COR-L47 (cell line): ENCODE data around the gene PPP1R9B.

Source experiments
- DNase-seq: peaks from one replicate; lab custom pipeline; 2025; lab: John Stamatoyannopoulos, UW

The PPP1R9B gene

DNA sequence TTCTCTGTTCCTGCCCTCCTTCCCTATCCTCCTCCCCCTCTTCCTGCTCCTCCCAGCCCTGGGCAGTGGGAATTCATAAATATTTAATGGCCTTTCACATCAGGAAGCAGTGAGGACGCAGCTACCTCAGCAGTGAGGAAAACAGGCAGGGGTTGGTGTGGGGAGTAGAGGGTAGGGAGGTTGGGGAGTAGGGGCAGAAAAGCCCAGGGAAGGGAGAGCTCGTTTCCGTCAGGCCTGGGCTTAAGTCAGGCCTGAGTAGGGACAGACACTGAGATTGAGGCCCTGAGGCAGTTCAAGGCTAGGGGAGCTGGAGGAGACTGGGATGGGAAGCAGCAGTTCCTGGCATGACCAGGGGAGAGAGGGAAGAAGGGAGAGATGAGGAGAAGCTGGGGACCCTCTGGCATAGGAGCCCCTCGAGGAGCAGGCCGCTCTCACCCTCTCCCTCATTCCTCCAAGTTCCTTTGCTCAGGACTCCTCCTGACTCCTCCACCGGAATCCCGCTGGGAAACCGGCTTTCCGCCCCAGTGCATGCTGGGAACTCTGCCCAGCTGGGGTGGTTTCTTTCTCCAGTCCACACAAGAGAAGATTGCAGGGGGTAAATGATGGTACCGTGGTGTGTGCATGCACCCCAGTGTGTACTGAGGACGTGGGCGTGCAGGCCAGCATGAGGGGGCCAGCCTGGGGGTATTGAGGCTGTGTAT is 26.7 kb downstream of the PPP1R9B start:
- peak; percentile 88 for DNase-seq

DNA sequence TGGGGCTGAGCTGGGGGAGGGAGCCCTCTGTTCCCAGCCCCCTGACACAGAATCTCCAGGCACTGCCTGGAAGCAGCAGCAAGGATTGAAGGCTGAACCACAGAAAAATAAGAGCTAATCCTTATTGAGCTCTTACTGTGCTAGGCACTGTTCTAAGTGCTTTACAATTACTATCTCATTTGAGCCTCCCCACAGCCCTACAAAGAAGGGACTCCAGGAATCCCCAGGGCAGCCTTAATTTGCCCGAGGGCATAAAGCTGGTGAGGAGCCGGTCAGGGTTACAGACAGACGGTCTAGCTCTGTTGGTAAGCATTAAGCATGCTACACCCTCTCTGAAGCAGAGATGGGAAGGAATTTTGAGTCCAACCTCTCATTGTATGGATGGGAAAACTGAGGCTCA is 27.5 kb downstream of the PPP1R9B start:
- no peak for DNase-seq

DNA sequence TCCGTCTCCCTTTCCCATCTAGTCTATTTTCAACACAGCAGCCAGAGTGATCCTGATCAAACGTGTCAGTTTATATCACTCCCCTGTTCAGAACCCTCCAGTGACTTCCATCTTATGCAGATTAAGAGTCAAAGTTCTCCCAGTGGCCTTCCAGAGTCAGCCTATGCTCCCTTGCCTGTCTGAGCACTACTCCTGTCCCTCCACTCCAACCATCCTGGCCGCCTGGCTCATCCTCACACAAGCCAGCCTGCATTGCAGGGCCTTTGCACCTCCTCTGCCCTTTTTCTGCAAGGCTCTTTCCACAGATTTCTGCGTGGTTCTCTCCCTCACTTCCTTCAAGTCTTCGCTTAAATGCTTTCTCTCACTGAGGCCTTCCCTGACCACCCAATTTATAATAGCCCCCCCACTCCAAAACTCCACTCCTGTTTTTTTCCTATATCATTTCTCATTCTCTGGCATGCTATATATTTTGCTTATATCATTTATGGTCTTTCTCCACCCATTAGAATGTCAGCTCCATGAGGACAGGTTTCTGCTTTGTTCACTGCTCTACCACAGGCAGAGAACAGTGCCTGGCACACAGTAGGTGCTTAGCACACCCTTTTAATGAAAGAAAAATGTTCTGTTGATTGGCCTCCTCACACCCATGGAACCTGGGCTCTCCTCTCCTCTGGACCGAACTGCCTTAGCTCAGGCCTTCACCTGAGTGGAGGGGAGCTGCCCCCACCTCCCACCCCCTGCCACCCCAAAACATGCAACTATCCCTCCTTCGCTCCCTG is 29.8 kb downstream of the PPP1R9B start:
- DNase-seq: no peak

DNA sequence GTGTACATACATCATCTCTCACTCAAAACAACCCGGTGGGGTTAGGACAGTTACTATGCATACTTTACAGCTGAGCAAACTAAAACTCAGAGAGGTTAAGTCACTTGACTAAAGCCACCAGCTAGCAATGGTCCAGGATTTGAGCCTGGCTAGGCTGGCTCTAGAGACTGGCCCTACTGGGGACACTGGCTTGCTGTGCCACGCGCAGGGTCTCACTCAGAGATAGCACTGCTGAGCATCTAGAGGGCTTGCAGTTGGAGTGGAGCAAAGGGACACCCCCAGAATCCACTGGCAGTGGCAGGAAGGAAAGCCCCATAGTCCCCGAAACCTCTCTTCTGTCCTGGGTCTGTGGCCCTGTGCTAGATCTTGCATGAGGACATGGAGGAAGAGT is 31.7 kb downstream of the PPP1R9B start:
- DNase-seq: no peak

DNA sequence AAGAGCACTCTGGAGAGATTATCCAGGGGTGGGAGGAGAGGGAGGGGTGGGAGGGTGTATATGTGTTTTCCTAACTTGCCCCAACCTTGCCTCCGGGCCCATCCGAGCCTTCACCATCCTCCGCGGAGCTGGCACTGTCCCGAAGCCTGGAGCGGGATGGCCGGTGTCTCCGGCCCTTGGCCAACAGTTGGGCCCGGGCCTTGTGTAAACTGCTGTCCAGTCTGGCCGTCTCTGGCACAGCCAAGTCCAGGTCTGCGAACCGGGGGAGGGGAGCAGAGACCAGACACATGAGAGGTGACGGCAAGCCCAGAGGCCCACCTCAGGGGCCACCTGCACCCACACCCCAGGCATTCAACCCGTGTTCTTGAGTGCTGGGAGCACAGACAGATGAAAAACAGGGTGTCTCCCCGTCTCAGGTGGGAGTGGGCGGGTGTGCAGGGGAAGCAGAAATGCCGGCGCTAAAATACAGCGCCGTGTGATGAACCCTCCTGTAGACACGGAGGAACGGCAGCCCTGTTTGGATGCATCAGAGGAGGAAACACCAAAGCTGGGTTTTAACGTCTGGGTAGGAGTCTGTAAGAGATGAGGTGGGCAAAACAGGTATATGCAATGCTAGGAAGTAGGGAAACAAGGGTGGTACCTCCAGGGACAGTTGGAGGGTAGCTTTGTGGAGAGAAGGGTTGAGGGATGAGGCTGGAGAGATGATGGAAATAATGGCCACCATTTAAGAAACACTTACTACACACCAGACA is 32.2 kb downstream of the PPP1R9B start:
- no peak for DNase-seq

DNA sequence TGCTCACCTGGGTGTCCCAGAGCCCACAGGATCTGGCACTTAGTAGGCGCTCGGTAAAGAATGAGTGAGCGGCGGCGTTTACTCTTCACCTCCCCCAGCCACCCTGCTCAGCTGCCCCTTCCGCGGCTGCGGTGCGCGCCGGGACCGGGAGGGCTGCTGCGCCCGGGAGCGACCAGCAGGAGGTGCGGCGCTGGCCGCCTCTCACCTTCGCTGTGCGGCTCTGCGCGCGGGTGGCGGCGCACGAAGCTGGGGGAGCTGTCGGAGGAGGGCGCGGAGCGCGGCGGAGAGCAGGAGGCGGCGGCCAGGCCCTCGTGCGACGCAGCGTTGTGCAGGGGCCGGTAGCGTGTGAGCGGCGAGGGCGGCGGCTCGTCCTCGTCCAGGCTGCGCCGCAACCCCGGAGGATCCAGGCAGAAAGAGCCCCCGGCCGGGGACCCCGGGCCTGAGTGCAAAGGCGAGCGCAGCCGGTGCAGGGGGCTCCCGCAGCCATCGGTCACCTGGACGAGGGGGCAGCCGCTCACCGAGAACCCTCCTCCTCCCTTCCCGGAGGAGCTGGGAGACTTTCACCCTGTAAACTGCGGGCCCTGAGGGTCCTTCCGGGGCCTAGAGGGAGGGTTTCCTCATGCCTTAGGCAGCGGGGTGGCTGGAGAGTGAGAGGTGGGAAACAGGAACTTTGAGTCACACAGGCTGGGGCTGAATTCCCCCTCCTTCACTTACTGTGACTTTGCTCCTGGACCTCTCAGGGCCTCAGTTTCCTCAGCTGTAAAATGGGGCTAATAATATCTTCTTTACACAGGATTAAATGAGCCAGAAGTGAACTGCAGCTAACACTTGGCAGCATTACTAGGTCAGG is 33.0 kb downstream of the PPP1R9B start:
- no peak for DNase-seq

DNA sequence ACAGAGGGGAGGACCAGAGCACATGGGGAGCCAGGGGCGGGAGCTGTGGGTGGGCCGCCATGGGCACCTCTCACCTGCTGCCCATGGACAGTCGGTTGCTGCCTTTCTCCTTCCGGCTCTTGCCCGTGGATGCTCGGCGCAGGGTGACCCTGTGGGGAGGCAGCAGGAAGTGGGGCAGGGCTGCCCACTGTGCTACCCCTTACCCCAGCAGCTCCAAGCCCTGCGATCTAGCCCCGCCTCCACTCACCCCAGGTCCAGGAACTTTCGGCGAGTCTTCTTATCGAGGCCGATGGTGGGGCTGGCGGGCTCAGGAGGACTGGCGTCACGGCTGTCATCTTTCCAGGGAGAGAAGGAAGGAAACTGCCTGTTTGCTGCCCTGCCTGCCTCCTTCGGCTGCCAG is 34.7 kb downstream of the PPP1R9B start:
- no peak for DNase-seq

DNA sequence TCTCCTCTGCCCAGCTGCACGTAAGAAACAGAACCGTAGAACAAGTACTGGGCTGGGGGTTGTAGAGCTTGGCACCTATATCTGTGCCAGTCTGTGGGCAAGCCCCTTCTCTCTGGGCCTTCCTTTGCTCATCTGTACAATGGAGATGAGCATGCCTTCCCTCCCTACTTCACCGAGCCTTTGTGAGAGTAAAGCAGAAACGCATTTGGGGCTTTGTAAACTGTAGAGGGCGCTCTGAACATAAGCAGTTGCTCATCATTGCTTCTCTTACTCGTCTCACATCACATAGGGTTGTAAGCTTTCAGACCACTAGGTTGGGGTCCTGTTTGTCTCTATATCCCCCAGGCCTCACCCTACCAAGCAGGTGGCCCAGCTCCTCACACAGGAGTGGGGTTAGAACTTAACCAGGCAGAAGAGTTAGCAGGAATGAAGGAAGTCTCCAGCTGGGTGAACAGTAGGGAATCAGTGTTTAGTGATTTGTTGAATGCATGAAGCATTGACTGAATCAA is 35.6 kb downstream of the PPP1R9B start:
- DNase-seq: peak; percentile 65

DNA sequence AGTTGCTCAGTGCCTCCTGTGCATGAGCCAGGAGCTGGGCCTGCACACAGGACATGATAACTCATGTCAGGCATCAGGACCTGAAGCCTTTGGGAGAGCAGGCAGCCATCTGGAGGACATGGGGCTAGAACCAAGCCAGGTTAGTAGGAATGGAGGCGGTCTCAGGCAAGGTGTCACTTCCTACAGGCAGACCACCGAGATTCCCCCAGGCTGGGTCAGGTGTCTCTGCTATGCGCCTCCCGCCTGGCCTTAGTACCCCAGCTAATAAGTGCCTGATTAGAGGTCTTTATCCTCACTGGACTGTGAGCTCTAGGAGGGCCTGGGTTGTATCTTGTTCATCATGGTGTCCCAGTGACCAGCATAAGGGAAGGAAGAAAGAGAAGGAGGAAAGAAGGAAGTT is 36.1 kb downstream of the PPP1R9B start:
- DNase-seq: no peak

DNA sequence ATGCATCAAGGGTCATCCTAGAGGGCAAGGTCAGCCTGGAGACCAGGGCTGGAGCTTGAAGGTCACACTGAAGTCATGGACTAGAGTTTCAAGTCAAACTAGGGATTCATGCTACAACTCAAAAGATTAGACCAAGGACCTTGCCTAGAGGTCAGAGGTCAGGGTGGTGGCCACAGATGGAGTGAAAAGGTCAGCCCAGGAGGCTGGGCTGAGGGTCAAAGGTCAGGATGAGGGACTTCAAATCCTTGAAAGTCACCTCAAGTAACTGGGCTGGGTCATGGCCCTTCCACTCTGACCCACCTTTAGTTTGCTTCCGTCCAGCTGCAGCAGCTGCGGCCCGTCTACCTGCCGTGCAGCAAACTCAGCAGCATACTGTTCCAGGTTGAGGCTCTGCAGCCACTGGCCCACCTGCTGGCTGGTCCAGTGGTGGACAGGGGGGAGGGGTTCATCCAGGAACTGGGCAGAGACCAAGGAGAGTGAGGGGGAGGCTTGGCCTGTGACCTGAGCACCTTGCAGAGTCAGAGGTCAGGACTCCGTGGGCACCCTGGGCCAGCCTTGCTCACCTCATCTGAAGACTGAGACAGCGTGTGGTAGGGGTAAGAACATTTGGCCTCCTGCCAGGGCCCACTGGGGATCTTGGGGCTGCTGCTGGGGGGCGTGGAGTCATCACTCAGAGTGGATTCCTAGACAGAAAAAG is 36.7 kb downstream of the PPP1R9B start:
- DNase-seq: no peak

DNA sequence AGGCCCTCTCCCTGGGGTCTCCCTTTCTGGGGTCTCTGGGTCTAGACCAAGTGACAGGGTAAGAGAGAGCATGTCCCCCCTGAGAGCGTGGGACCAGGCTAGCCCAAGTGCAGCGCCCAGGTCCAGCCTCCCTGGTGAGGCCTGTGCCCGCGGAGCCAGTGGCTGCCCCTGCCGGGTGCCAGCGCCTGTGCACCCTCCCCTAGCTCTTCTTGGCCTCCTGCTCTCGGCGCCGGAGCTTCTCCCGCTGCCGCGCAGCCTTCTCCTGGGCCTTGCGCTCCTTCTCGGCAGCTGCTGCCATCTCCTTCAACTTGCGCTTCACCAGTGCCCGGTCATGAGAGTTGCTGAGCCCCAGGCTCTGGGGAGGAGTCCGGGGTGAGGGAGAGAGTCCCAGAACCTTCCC is 37.8 kb downstream of the PPP1R9B start:
- no peak for DNase-seq

DNA sequence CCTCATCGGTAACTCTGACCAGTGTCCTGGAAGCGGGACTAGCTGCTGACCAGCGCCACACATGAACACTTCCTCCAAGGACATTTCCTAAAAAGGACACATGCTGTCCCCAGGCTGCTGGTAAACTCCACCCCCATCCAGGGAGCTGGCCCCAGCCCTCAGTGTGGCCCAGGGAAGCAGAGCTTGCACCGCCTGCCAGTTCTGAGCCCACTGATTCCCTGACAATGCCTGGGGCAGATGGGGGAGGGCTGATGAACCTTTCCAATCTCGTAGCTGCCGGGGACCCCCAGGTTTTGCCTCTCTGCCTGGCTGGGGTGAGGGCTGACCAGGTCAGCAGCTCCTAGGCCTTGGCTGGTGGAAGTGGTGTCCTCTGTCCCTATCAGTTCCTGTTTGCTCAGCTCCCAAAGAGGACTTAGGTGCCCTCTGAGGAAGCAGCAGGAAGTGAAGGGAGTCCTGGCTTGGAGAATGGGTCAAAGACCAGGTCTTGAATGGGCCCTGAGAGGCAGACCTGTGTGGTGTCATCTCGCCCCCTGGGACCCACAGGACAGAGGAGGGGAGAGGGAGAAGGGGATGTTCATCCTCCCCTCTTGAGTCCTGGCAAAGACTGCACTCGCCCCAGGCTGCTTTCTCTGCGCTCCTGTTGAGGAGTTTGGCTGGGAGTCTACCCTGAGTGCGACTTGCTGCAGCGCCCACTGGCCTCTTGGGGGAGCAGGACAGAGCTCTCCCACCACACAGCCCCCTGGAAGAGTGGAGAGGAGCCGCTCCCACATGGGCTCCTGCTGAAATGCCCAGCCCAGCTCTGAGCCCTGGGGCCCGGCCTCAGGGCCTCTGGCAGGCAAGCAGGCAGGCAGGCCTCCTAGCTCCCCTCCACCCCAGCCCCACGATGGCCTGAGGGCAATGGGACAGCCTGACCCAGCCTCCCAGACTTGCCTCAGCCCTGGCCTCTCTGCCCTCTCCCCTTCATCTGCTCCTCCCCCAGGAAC is 38.5 kb downstream of the PPP1R9B start:
- no peak for DNase-seq

DNA sequence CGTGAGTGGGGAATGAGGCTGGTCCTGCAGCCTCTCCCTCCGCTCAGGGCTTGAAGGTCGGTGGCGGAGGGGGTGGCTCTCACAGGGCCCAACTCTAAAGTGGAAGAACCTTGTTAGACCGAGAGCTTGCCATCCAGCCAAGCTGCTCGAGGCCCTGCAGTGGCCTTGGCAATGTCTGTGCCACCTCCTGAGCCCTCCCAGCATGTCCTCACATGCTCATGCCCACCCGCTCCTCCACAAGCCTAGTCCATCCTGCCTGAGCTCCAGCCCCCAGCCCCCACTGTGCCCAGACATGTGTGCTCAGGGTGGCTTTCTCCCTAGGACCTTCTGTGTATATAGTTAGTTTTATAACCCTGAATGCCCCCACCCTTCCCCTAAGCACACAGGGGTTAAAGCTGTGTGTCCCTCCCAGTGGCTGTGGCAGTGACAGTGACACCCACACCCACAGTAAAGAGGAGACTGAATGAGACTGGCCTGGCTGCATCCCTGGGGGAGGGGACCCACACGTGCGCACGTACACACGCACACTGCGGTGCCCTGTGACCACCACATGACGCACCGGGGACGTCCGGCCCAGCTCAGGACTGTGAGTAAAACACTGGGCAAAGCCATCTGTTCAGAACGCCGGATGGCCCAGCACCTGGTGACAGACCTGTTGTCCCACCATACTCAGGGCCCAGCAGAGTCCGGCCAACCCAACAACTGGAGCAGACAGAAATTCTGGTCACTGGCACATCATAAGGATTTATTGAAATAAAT is 39.7 kb downstream of the PPP1R9B start:
- DNase-seq: no peak

DNA sequence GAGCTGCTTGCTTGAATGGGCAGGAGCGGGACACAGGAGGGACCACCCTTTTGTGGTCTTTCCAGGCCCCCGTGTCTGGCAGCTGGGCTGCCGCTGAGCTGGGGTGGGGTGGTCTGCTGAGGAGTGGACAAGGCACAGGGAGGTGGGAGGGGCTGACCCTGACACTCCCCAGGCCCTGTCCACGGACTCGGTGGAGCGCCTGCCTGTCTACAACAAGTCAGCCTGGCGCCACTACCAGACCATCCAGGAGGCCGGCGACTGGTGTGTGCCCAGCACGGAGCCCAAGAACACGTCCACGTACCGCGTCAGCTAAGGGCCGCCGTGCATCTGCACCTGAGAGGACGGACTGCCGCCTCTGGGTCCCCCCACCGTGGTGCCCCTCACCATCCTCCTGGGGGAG is 40.7 kb downstream of the PPP1R9B start:
- no peak for DNase-seq

DNA sequence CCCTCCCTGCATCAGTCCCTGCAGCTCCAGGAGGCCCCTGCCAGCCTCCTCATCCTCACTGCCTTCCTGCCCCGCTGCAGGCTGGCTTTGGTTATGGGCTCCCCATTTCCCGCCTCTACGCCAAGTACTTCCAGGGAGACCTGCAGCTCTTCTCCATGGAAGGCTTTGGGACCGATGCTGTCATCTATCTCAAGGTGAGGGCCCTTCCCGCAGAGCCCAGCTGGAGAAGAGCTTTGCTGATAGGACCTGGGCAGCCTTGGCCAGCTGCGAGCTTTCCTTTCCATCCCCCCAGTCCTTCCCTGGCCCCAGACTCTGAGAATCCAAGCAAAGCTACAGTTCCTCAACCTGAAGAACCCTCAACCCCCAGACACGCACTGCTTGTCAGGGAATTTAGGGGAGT is 41.3 kb downstream of the PPP1R9B start:
- no peak for DNase-seq

DNA sequence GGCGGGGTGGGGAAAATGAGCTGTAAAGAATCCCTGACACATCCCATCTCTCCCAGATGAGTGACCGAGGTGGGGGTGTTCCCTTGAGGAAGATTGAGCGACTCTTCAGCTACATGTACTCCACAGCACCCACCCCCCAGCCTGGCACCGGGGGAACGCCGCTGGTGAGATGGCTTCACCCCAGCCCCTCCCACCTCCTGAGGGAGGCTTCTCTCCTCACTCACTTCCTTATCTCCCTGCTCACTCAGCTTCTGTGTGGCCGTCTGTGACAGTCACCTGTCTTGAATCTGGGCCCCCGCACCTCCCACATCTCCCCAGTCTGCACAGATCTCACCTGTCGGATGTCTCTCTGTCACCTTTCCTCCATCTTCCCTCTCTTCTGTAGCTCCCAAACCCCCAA is 41.9 kb downstream of the PPP1R9B start:
- DNase-seq: no peak

DNA sequence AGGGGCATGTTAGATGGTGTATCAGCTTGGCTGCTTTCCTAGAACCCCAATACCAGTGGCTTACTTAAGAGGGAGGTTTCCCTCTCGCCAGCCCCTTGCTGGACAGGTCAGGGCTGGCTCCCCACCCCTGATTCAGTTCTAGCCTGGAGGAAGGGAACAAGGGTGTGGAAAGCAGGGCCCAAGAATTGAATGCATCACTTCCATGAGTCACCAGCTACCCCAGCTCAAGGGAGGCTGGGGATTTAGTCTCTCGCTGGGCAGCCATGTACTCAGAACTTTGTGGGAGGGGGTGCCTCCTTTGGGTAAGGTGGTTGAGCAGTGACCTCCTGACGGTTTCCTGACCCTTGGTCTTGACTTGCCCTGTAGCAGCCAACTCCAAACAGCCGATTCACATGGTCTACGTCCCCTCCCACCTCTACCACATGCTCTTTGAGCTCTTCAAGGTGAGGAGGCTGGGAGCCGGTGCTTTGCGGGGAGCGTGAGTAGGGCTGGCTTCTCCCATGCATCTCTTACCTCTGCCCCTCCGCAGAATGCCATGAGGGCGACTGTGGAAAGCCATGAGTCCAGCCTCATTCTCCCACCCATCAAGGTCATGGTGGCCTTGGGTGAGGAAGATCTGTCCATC is 42.6 kb downstream of the PPP1R9B start:
- no peak for DNase-seq

DNA sequence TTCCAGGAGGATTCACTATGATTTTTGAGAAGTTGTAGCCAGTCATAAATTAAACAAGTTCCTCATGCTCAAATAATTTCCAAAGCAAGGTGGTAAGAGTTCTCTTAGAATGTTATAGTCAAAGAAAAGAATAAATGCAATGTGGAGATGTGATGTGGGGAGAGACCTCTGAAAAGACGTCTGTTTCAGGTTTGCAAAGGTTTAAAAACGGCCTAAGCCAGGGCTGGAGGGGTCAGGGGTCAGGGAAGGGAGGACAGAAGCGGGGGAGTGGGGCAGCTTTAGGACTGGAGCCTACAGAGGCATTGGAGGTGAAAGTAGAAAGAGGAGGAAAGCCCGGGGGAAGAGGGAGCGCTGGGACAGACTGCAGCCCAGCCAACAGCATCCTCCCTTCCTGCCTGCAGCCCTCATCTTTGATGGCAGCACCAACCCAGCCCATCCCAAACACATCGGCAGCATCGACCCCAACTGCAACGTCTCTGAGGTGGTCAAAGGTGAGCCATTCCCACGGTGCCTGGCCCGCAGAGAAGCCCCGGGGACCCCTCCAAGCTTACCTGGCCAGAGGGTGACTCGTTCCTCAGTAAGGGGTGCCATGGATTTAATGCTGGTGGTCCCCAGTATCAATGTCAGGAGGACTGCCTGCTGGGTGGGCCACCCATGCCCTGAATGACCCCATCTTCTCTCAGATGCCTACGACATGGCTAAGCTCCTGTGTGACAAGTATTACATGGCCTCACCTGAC is 43.9 kb downstream of the PPP1R9B start:
- DNase-seq: no peak
